GM23248 (cell line): ENCODE data around the gene SCAF4. TPM values are rescaled to one million over a fixed set of nuclear protein-coding genes. Genes with fewer than 3 reads are reported as not detected.
"Not testable (repeated sequence)": the region's sequence is repeated elsewhere in the genome, so short reads cannot be mapped to it uniquely, and the experiment has no call there.

Experiments
- DNase-seq: peaks from one replicate; pipeline ENCODE4 v3.0.0-alpha.2; 2015
- H2AFZ ChIP-seq: fragments of 200-600 bp; sonication (generic); 2 replicates; pipeline ENCODE4 v1.6.1; 2016; ENCODE audit warnings: antibody characterized with exemption
- H3F3A ChIP-seq: fragments of 200-600 bp; sonication (generic); 2 replicates; pipeline ENCODE4 v1.6.1; 2016; ENCODE audit warnings: mild to moderate bottlenecking, antibody characterized with exemption, mixed run types; ENCODE audit not compliant: insufficient read depth
- H3K27ac ChIP-seq: fragments of 200-600 bp; sonication (generic); 2 replicates; pipeline ENCODE4 v1.5.1; 2016; ENCODE audit warnings: mild to moderate bottlenecking
- H3K27me3 ChIP-seq: fragments of 200-600 bp; sonication (generic); replicated peaks from 2 replicates; pipeline ENCODE4 v1.6.1; 2016; ENCODE audit warnings: mild to moderate bottlenecking; ENCODE audit not compliant: insufficient read depth
- H3K36me3 ChIP-seq: fragments of 200-600 bp; sonication (generic); 2 replicates; pipeline ENCODE4 v1.6.1; 2016; ENCODE audit warnings: low read depth, mild to moderate bottlenecking
- H3K4me1 ChIP-seq: fragments of 200-600 bp; sonication (generic); 2 replicates; pipeline ENCODE4 v1.6.1; 2016; ENCODE audit warnings: mild to moderate bottlenecking; ENCODE audit not compliant: insufficient read depth
- H3K4me2 ChIP-seq: fragments of 200-600 bp; sonication (generic); one replicate; pipeline ENCODE4 v1.6.1; 2016; ENCODE audit warnings: mild to moderate bottlenecking; ENCODE audit not compliant: unreplicated experiment
- H3K4me3 ChIP-seq: fragments of 200-600 bp; sonication (generic); 2 replicates; pipeline ENCODE4 v1.5.1; 2016; ENCODE audit warnings: mild to moderate bottlenecking
- H3K79me2 ChIP-seq: fragments of 200-600 bp; sonication (generic); 2 replicates; pipeline ENCODE4 v1.6.1; 2016; ENCODE audit warnings: mild to moderate bottlenecking; ENCODE audit not compliant: insufficient read depth
- H3K9ac ChIP-seq: fragments of 200-600 bp; sonication (generic); 2 replicates; pipeline ENCODE4 v1.6.1; 2016; ENCODE audit warnings: mild to moderate bottlenecking
- H3K9me2 ChIP-seq: fragments of 200-600 bp; sonication (generic); 2 replicates; pipeline ENCODE4 v1.6.1; 2016; ENCODE audit warnings: mixed run types, mild to moderate bottlenecking, moderate library complexity; ENCODE audit not compliant: insufficient read depth
- H3K9me3 ChIP-seq: fragments of 200-600 bp; sonication (generic); one replicate; pipeline ENCODE4 v1.6.1; 2017; ENCODE audit warnings: low read depth
- H4K20me1 ChIP-seq: fragments of 200-600 bp; sonication (generic); 2 replicates; pipeline ENCODE4 v1.6.0; 2016; ENCODE audit not compliant: insufficient read depth
- EZH2 ChIP-seq: fragments of 200-600 bp; sonication (generic); IDR thresholded peaks from 2 replicates; pipeline ENCODE4 v1.6.1; 2018; ENCODE audit warnings: antibody characterized with exemption, mild to moderate bottlenecking; ENCODE audit not compliant: insufficient read depth, poor library complexity, severe bottlenecking
- EZH2phosphoT487 ChIP-seq: fragments of 200-600 bp; sonication (generic); IDR thresholded peaks from 2 replicates; pipeline ENCODE4 v1.6.1; 2018; ENCODE audit warnings: antibody characterized with exemption, moderate library complexity, mild to moderate bottlenecking, low read depth; ENCODE audit not compliant: insufficient read depth
- WGBS, 2 experiments: methylation state at CpG; one replicate each; pipeline ENCODE4 v1.1.6; 2015 to 2017; ENCODE audit warnings: low lambda C conversion rate in 2 of 2, low coverage in 1 of 2; ENCODE audit errors: missing lambda C conversion rate in 2 of 2; 5-methylcytosine and 5-hydroxymethylcytosine counted together
- in situ Hi-C: fragments of 300-500 bp; cut with MboI; formaldehyde crosslinking; loops from 2 replicates; pipeline ENCODE4 v1.15.0; 2020
- polyA plus RNA-seq: library from polyadenylated mRNA; unstranded; fragments of >200 nt; fragmentation: Nextera tagmentation; extraction: Ambion mirVana; gene quantifications from 2 replicates; pipeline ENCODE4 v1.2.1, GENCODE V29; 2016
- total RNA-seq: library from RNA; depleted of rRNA; stranded (reverse); fragments of >200 nt; shearing (Covaris generic); gene quantifications from 2 replicates; pipeline ENCODE4 v1.2.3, GENCODE V29; 2014

SCAF4 gene
- total and polyA plus RNA-seq, 2 experiments from 2014 or later: 3.2 to 19.4 TPM

GRCh38 chr21:31750843-31751242 lies 18.9 kb upstream of the SCAF4 start:
- in situ Hi-C loops: no loop called here
- DNase-seq: peak; percentile 61
- no peak for TF ChIP-seq EZH2phosphoT487
- no peak for TF ChIP-seq EZH2

GRCh38 chr21:31744182-31744800 lies 12.4 kb upstream of the SCAF4 start:
- Histone ChIP-seq H4K20me1 (no peaks in the 10 kb centered on the region), H3K4me2 (no peak overlapping the region), H3K27me3 (no peaks in the 10 kb centered on the region), H3K9me2 (no peaks in the 10 kb centered on the region), H3K4me1 (no peaks in the 10 kb centered on the region), H3K79me2 (no peaks in the 10 kb centered on the region), H3K9ac (no peak overlapping the region), H3K4me3 (no peak overlapping the region), H3K36me3 (no peaks in the 10 kb centered on the region), H3F3A (no peaks in the 10 kb centered on the region), H3K9me3 (no peaks in the 10 kb centered on the region), H3K27ac (no peak overlapping the region), H2AFZ (no peak overlapping the region)
- in situ Hi-C loops: no loop called here
- 61 to 69% methylated on average over 5 of the region's 5 CpGs for WGBS, 2 experiments
- TF ChIP-seq EZH2 (no peak), EZH2phosphoT487 (no peak)
- no peak for DNase-seq

More at GRCh38 chr21:31750843-31751242, 18.9 kb upstream of the SCAF4 start:
- Histone ChIP-seq H3K36me3 (no peaks in the 10 kb centered on the region), H3K79me2 (no peaks in the 10 kb centered on the region), H3K9me2 (no peaks in the 10 kb centered on the region), H3K27me3 (no peaks in the 10 kb centered on the region), H3K4me1 (no peaks in the 10 kb centered on the region), H4K20me1 (no peaks in the 10 kb centered on the region), H3K4me3 (no peak overlapping the region), H3K9ac (no peak overlapping the region), H3F3A (peaks cover 8% of the 10 kb centered on the region; the same call in 1 of the 2 replicates), H3K27ac (no peak overlapping the region), H3K4me2 (no peak overlapping the region), H2AFZ (no peak overlapping the region), H3K9me3 (no peaks in the 10 kb centered on the region)

- no peaks in the 10 kb centered on the region for H3K27me3 ChIP-seq
- no peak overlapping the region for H3K4me3 ChIP-seq
- H3F3A ChIP-seq: 0 out of 2 replicates have a peak, but pooled peaks cover under 1% of the 10 kb centered on the region
- no peaks in the 10 kb centered on the region for H3K9me2 ChIP-seq
- in situ Hi-C loops: no loop called here
- no peak overlapping the region for H3K27ac ChIP-seq
- H3K79me2 ChIP-seq: no peaks in the 10 kb centered on the region
- no peak overlapping the region for H3K9ac ChIP-seq
- DNase-seq: no peak
- H4K20me1 ChIP-seq: no peaks in the 10 kb centered on the region
- WGBS, 2 experiments: 88% methylated on average over 1 of the region's 1 CpG
- no peaks in the 10 kb centered on the region for H3K9me3 ChIP-seq
- H3K4me2 ChIP-seq: no peak overlapping the region
- H3K36me3 ChIP-seq: no peaks in the 10 kb centered on the region
- H2AFZ ChIP-seq: no peak overlapping the region
- TF ChIP-seq EZH2phosphoT487 (no peak), EZH2 (no peak)
- H3K4me1 ChIP-seq: peaks cover 2% of the 10 kb centered on the region; the same call in 1 of the 2 replicates
Measured at GRCh38 chr21:31743712-31744111, 11.8 kb upstream of the SCAF4 start.

- Histone ChIP-seq H2AFZ (no peak overlapping the region), H3K36me3 (no peaks in the 10 kb centered on the region), H3F3A (peaks cover 15% of the 10 kb centered on the region), H3K4me3 (no peak overlapping the region), H3K9ac (no peak overlapping the region), H3K27me3 (no peaks in the 10 kb centered on the region), H3K4me2 (no peak overlapping the region), H3K9me2 (no peaks in the 10 kb centered on the region), H3K9me3 (no peaks in the 10 kb centered on the region), H4K20me1 (no peaks in the 10 kb centered on the region), H3K79me2 (no peaks in the 10 kb centered on the region), H3K4me1 (peaks cover 14% of the 10 kb centered on the region), H3K27ac (no peak overlapping the region)
- no peak for DNase-seq
- in situ Hi-C loops: no loop called here
- WGBS, 2 experiments: 86 to 94% methylated on average over 5 of the region's 5 CpGs
- TF ChIP-seq EZH2 (no peak), EZH2phosphoT487 (no peak)
Measured at GRCh38 chr21:31741116-31741515, 9.2 kb upstream of the SCAF4 start.

DNA sequence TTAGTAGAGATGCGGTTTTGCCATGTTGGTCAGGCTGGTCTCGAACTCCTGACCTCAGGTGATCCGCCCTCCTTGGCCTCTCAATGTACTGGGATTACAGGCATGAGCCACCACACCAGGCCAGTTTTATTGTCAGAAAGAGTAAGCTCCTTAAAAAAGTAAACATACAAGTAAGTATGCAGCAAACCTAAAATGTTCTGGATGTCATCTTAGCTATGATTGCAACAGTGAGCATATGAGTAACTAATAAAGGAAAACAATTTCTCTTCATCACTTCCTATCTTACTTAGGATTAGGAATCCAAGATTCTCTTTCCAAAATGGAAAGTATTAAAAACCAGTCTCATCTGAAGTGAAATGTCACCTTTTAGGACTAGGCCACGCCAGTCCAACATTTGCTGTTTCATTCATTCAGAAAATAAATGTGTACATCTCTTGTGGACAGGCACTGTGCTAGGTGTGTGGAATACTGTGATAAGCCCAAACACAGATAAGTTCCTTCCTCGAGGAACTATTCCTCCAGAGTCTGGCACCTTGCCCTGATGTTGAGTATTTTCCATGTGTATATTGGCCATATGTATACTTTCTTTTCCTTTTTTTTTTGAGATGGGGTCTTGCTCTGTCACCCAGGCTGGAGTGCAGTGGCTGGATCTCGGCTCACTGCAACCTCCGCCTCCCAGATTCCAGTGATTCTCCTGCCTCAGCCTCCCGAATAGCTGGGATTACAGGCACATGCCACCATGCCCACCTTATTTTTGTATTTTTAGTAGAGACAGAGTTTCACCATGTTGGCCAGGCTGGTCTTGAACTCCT lies 5.9 kb upstream of the SCAF4 start:
- DNase-seq: peak; percentile 68
- H3K4me3 ChIP-seq, H3K9me3 ChIP-seq, H3K9ac ChIP-seq, H3K27me3 ChIP-seq, H3K79me2 ChIP-seq, in situ Hi-C loops, H4K20me1 ChIP-seq, H3K36me3 ChIP-seq, H3K9me2 ChIP-seq: not testable (repeated sequence)
- H2AFZ ChIP-seq: peak overlapping the region; percentile 4
- H3K4me1 ChIP-seq: peaks cover 23% of the 10 kb centered on the region
- peaks cover 24% of the 10 kb centered on the region for H3F3A ChIP-seq
- H3K27ac ChIP-seq: peak overlapping the region; percentile 32
- H3K4me2 ChIP-seq: peak overlapping the region; percentile 27
- WGBS, 2 experiments: 84 to 91% methylated on average over 8 of the region's 8 CpGs
